ENCODE measurements around the gene TOE1. TPM values are rescaled to one million over a fixed set of nuclear protein-coding genes. Genes with fewer than 3 reads are reported as not detected.

The TOE1 gene
- total and polyA plus RNA-seq, 2 of the 8 experiments (the other 6 are each of a cell fraction or from before 2014, with no cell fraction given) = 15.2 to 25.8 TPM

- Histone ChIP-seq H3K79me1 (ENCODE audit: low read depth, low read length) (no peaks in the 10 kb centered on the region), H3K4me2 (ENCODE audit: insufficient read depth in 1 of 2, low read depth in 2 of 2, low read length in 2 of 2) (no peak overlapping the region), H3K14ac (ENCODE audit: insufficient read length) (no peak overlapping the region), H3K4me3 (ENCODE audit: extremely low read depth in 1 of 4, insufficient read depth in 2 of 4, low read depth in 3 of 4, low read length in 4 of 4) (no peak overlapping the region), H3K4me1 (replicated peaks in 1 of 4; ENCODE audit: control insufficient read depth in 3 of 4, insufficient read depth in 4 of 4, low read length in 3 of 4) (no peaks in the 10 kb centered on the region), H3K56ac (replicated peaks; ENCODE audit: insufficient read length, low read depth, low read length) (no peak overlapping the region), H3K4ac (replicated peaks; ENCODE audit: insufficient read length, low read depth, low read length) (no peak overlapping the region), H4K91ac (replicated peaks; ENCODE audit: insufficient read length, low read length) (no peak overlapping the region), H3K27ac (ENCODE audit: low read depth, low read length) (no peak overlapping the region), H2BK120ac (replicated peaks; ENCODE audit: low read depth, low read length) (no peak overlapping the region), H2BK20ac (ENCODE audit: low read length) (no peak overlapping the region), H3K9me3 (ENCODE audit: insufficient read depth in 2 of 2, low read depth in 1 of 2, low read length in 1 of 2) (no peaks in the 10 kb centered on the region), H4K8ac (ENCODE audit: extremely low read depth, insufficient read depth, low read length) (no peak overlapping the region), H2AK5ac (ENCODE audit: low read depth, low read length) (no peak overlapping the region), H4K20me1 (replicated peaks in 1 of 2; ENCODE audit: control insufficient read depth in 1 of 2, insufficient read depth in 2 of 2, low read length in 2 of 2) (peaks cover 0 to 2% of the 10 kb centered on the region in 2 experiments), H3K9ac (replicated peaks in 1 of 4; ENCODE audit: extremely low read depth in 1 of 4, low read depth in 3 of 4, low read length in 3 of 4) (no peak overlapping the region), H4K5ac (ENCODE audit: insufficient read length, low read depth, low read length) (no peak overlapping the region), H2BK15ac (ENCODE audit: low read length) (no peak overlapping the region), H3K79me2 (ENCODE audit: control insufficient read depth in 1 of 2, insufficient read depth in 2 of 2, low read length in 2 of 2) (no peaks in the 10 kb centered on the region), H3K36me3 (ENCODE audit: control insufficient read depth in 2 of 4, insufficient read depth in 4 of 4, low read length in 3 of 4) (0 out of 8 replicates have a peak, but pooled peaks cover 0 to 3% (median 0%) of the 10 kb centered on the region in 4 experiments), H2AFZ (ENCODE audit: low read length) (no peak overlapping the region), H3K27me3 (replicated peaks in 1 of 4; ENCODE audit: control insufficient read depth in 3 of 4, extremely low read depth in 1 of 4, insufficient read depth in 3 of 4, low read length in 3 of 4) (no peaks in the 10 kb centered on the region), H2BK12ac (ENCODE audit: low read depth, low read length) (no peak overlapping the region), H3K18ac (ENCODE audit: extremely low read depth, low read length) (no peak overlapping the region), H2BK5ac (ENCODE audit: low read depth, low read length) (no peak overlapping the region), H3K23ac (ENCODE audit: insufficient read length) (no peak overlapping the region), H3K23me2 (ENCODE audit: low read depth, low read length) (no peaks in the 10 kb centered on the region)
- DNase-seq (ENCODE audit: low read depth in 1 of 2, low spot score in 2 of 2) (no peak), FAIRE-seq (no peak)
- POLR2A ChIA-PET (ENCODE audit: partially characterized antibody) = interaction anchor here (0.9 to 21.4 kb wide), 5 partner anchors 8 to 171 kb away, joined by 3 to 472 read pairs (median 4); partner anchors contain the start of genes HPDL, MUTYH and TOE1
- TF ChIP-seq CHD2 (IDR thresholded peaks at IDR 0.05; ENCODE audit: low read length) (no peak), SIX5 (IDR thresholded peaks at IDR 0.05; ENCODE audit: low read depth, low read length) (no peak), NANOG (IDR thresholded peaks at IDR 0.05; ENCODE audit: insufficient read depth, low read depth, low read length, poor library complexity, severe bottlenecking) (no peak), HDAC2 (IDR thresholded peaks at IDR 0.05; ENCODE audit: borderline replicate concordance in 1 of 2, low read depth in 2 of 2, low read length in 2 of 2) (no peak), RBBP5 (IDR thresholded peaks at IDR 0.05; ENCODE audit: borderline replicate concordance, low read depth, low read length) (no peak), TEAD4 (IDR thresholded peaks at IDR 0.05; ENCODE audit: low read depth, low read length) (no peak), SP1 (IDR thresholded peaks at IDR 0.05; ENCODE audit: low read depth, low read length) (no peak), YY1 (IDR thresholded peaks at IDR 0.05; ENCODE audit: low read depth, low read length) (no peak), RNF2 (IDR thresholded peaks at IDR 0.05; ENCODE audit: borderline replicate concordance, low read depth, low read length, missing control alignments, poor library complexity, severe bottlenecking) (no peak), POU5F1 (IDR thresholded peaks at IDR 0.05; ENCODE audit: low read depth, low read length) (no peak), CEBPB (IDR thresholded peaks at IDR 0.05; ENCODE audit: low read depth, low read length) (no peak), BACH1 (IDR thresholded peaks at IDR 0.05; ENCODE audit: low read length) (no peak)
- CTCF ChIA-PET (ENCODE audit: partially characterized antibody) = interaction anchor here (1.0 to 13.4 kb wide), 5 partner anchors 7 to 337 kb away, joined by 3 to 139 read pairs (median 3); partner anchors contain the start of genes MUTYH and TOE1
- 95% methylated on average over 5 of the region's 5 CpGs; no CpG with 5 or more reads in 1 of the 2 experiments for WGBS, 2 experiments (ENCODE audit: extremely low coverage in 1 of 2, insufficient coverage in 1 of 2, insufficient read length in 1 of 2, insufficient replicate concordance in 2 of 2, low coverage in 1 of 2, low lambda C conversion rate in 2 of 2, missing lambda C conversion rate in 1 of 2)
These were observed 11.5 kb downstream of the TOE1 start for GRCh38 chr1:45351508-45351907.
